H1 (cell line): ENCODE data around the gene CUX1. TPM values are rescaled to one million over a fixed set of nuclear protein-coding genes. Genes with fewer than 3 reads are reported as not detected.

Experiments
- CTCF ChIA-PET: fragments of 300-600 bp; sonication (Branson Sonifier 250); formaldehyde crosslinking; loops from one replicate; lab custom pipeline; 2021; ENCODE audit not compliant: partially characterized antibody; lab: Charles Lee
- POLR2A ChIA-PET: fragments of 300-600 bp; sonication (Branson Sonifier 250); formaldehyde crosslinking; loops from one replicate; lab custom pipeline; 2021; ENCODE audit warnings: inconsistent platforms; ENCODE audit not compliant: partially characterized antibody; lab: Charles Lee
- DNase-seq, 2 experiments: peaks; one replicate each; pipeline versions ENCODE4 v3.0.0 to v3.0.0-alpha.2; 2010 to 2022; ENCODE audit warnings: low spot score in 2 of 2, low read depth in 1 of 2, mixed read lengths in 1 of 2
- FAIRE-seq: peaks from 2 replicates; lab custom pipeline; 2011; peaks lifted over from hg19 to GRCh38; lab: Jason Lieb, UNC
- H2AFZ ChIP-seq: 2 replicates; pipeline ENCODE4 v1.8.1; 2012; ENCODE audit warnings: low read length, inconsistent platforms
- H2AK5ac ChIP-seq: 2 replicates; pipeline ENCODE4 v1.6.1; 2013; ENCODE audit warnings: low read depth, low read length
- H2BK120ac ChIP-seq: replicated peaks from 2 replicates; pipeline ENCODE3; 2013; ENCODE audit warnings: low read depth, low read length, inconsistent platforms
- H2BK12ac ChIP-seq: 2 replicates; pipeline ENCODE4 v1.6.1; 2013; ENCODE audit warnings: low read depth, low read length
- H2BK15ac ChIP-seq: 2 replicates; pipeline ENCODE4 v1.6.1; 2013; ENCODE audit warnings: low read length
- H2BK20ac ChIP-seq: 2 replicates; pipeline ENCODE4 v1.6.1; 2013; ENCODE audit warnings: low read length
- H2BK5ac ChIP-seq: 2 replicates; pipeline ENCODE4 v1.6.1; 2013; ENCODE audit warnings: low read depth, low read length
- H3K14ac ChIP-seq: 2 replicates; pipeline ENCODE4 v1.6.1; 2013; ENCODE audit warnings: inconsistent platforms; ENCODE audit not compliant: insufficient read length
- H3K18ac ChIP-seq: 2 replicates; pipeline ENCODE4 v1.6.1; 2013; ENCODE audit warnings: low read length; ENCODE audit errors: extremely low read depth
- H3K23ac ChIP-seq: 2 replicates; pipeline ENCODE4 v1.6.1; 2013; ENCODE audit warnings: inconsistent platforms; ENCODE audit not compliant: insufficient read length
- H3K23me2 ChIP-seq: 2 replicates; pipeline ENCODE4 v1.6.1; 2013; ENCODE audit warnings: low read depth, low read length
- H3K27ac ChIP-seq: 2 replicates; pipeline ENCODE4 v1.6.1; 2011; ENCODE audit warnings: low read depth, low read length, inconsistent platforms
- H3K27me3 ChIP-seq, 4 experiments: replicated peaks in 1 of 4; 1 replicate in 1 of 4; 2 replicates in 3 of 4; pipeline versions ENCODE4 v1.6.1 to v1.8.1; 2011 to 2013; ENCODE audit warnings: low read length in 3 of 4, mild to moderate bottlenecking in 3 of 4, inconsistent platforms in 2 of 4, mixed read lengths in 2 of 4, moderate library complexity in 1 of 4; ENCODE audit not compliant: control insufficient read depth in 3 of 4, insufficient read depth in 3 of 4; ENCODE audit errors: extremely low read depth in 1 of 4
- H3K36me3 ChIP-seq, 4 experiments: 2 replicates each; pipeline versions ENCODE4 v1.6.1 to v1.8.1; 2011 to 2013; ENCODE audit warnings: mild to moderate bottlenecking in 4 of 4, low read length in 3 of 4, moderate library complexity in 2 of 4, control low read depth in 1 of 4, inconsistent platforms in 1 of 4; ENCODE audit not compliant: insufficient read depth in 4 of 4, control insufficient read depth in 2 of 4
- H3K4ac ChIP-seq: replicated peaks from 2 replicates; pipeline ENCODE3; 2013; ENCODE audit warnings: low read length, low read depth, mixed read lengths, inconsistent platforms; ENCODE audit not compliant: insufficient read length
- H3K4me1 ChIP-seq, 4 experiments: replicated peaks in 1 of 4; 1 replicate in 1 of 4; 2 replicates in 3 of 4; pipeline versions ENCODE4 v1.6.1 to v1.8.1; 2011 to 2013; ENCODE audit warnings: low read length in 3 of 4, inconsistent platforms in 2 of 4, mixed read lengths in 1 of 4; ENCODE audit not compliant: insufficient read depth in 4 of 4, control insufficient read depth in 3 of 4
- H3K4me2 ChIP-seq, 2 experiments: 2 replicates each; pipeline versions ENCODE4 v1.6.1 to v1.8.1; 2011 to 2013; ENCODE audit warnings: low read depth in 2 of 2, low read length in 2 of 2, control low read depth in 1 of 2, inconsistent platforms in 1 of 2, mild to moderate bottlenecking in 1 of 2; ENCODE audit not compliant: insufficient read depth in 1 of 2
- H3K4me3 ChIP-seq, 4 experiments: fragments of 200-600, 300-600 bp in 1 of 4; sonication (generic), shearing (Covaris generic), sonication (Bioruptor Twin) in 1 of 4; 2 replicates each; pipeline versions ENCODE4 v1.5.1 to v1.8.1; 2011 to 2016; ENCODE audit warnings: low read length in 4 of 4, low read depth in 3 of 4, control low read depth in 2 of 4, inconsistent platforms in 2 of 4, mild to moderate bottlenecking in 2 of 4, mixed read lengths in 1 of 4, moderate library complexity in 1 of 4; ENCODE audit not compliant: insufficient read depth in 2 of 4; ENCODE audit errors: extremely low read depth in 1 of 4
- H3K56ac ChIP-seq: replicated peaks from 2 replicates; pipeline ENCODE3; 2013; ENCODE audit warnings: low read depth, mild to moderate bottlenecking, mixed read lengths, low read length, inconsistent platforms; ENCODE audit not compliant: insufficient read length
- H3K79me1 ChIP-seq: 2 replicates; pipeline ENCODE4 v1.6.1; 2013; ENCODE audit warnings: low read depth, low read length, control low read depth
- H3K79me2 ChIP-seq, 2 experiments: 2 replicates each; pipeline versions ENCODE4 v1.6.1 to v1.8.1; 2012 to 2013; ENCODE audit warnings: low read length in 2 of 2, mild to moderate bottlenecking in 2 of 2, inconsistent platforms in 1 of 2; ENCODE audit not compliant: insufficient read depth in 2 of 2, control insufficient read depth in 1 of 2
- H3K9ac ChIP-seq, 4 experiments: replicated peaks in 1 of 4; 1 replicate in 1 of 4; 2 replicates in 3 of 4; pipeline versions ENCODE4 v1.6.1 to v1.8.1; 2011 to 2013; ENCODE audit warnings: low read depth in 3 of 4, low read length in 3 of 4, control low read depth in 2 of 4, mild to moderate bottlenecking in 2 of 4, moderate library complexity in 2 of 4, inconsistent platforms in 1 of 4; ENCODE audit errors: extremely low read depth in 1 of 4
- H3K9me3 ChIP-seq, 2 experiments: 2 replicates each; pipeline versions ENCODE4 v1.6.1 to v1.8.1; 2012 to 2013; ENCODE audit warnings: mild to moderate bottlenecking in 2 of 2, moderate library complexity in 2 of 2, control low read depth in 1 of 2, inconsistent platforms in 1 of 2, low read depth in 1 of 2, low read length in 1 of 2, mixed read lengths in 1 of 2; ENCODE audit not compliant: insufficient read depth in 2 of 2
- H4K20me1 ChIP-seq, 2 experiments: replicated peaks in 1 of 2; 2 replicates each; pipeline versions ENCODE3 to v1.8.1; 2011 to 2013; ENCODE audit warnings: inconsistent platforms in 2 of 2, low read length in 2 of 2, mild to moderate bottlenecking in 1 of 2; ENCODE audit not compliant: insufficient read depth in 2 of 2, control insufficient read depth in 1 of 2
- H4K5ac ChIP-seq: 2 replicates; pipeline ENCODE4 v1.6.1; 2013; ENCODE audit warnings: low read length, low read depth, mixed read lengths, inconsistent platforms; ENCODE audit not compliant: insufficient read length
- H4K8ac ChIP-seq: 2 replicates; pipeline ENCODE4 v1.8.0; 2013; ENCODE audit warnings: mild to moderate bottlenecking, moderate library complexity, low read length, inconsistent platforms; ENCODE audit not compliant: insufficient read depth; ENCODE audit errors: extremely low read depth
- H4K91ac ChIP-seq: replicated peaks from 2 replicates; pipeline ENCODE3; 2013; ENCODE audit warnings: low read length, mixed read lengths, inconsistent platforms; ENCODE audit not compliant: insufficient read length
- CREB1 ChIP-seq: IDR thresholded peaks from 2 replicates; pipeline ENCODE4 v1.6.1; 2012; ENCODE audit warnings: inconsistent platforms
- EP300 ChIP-seq, 2 experiments: IDR thresholded peaks; 1 replicate in 1 of 2; 2 replicates in 1 of 2; pipeline ENCODE4 v1.6.1; 2011 to 2012; ENCODE audit warnings: low read depth in 2 of 2, low read length in 2 of 2, mild to moderate bottlenecking in 2 of 2, borderline replicate concordance in 1 of 2, inconsistent platforms in 1 of 2, moderate library complexity in 1 of 2
- GABPA ChIP-seq: IDR thresholded peaks from 2 replicates; pipeline ENCODE4 v1.6.1; 2011; ENCODE audit warnings: mild to moderate bottlenecking, low read length, moderate library complexity, borderline replicate concordance; ENCODE audit not compliant: insufficient read depth
- MAFK ChIP-seq: IDR thresholded peaks from 2 replicates; pipeline ENCODE4 v1.6.1; 2012; ENCODE audit warnings: low read depth, mild to moderate bottlenecking, improper control_type of control experiment, low read length
- PHF8 ChIP-seq: fragments of 200-600 bp; sonication (generic); conservative IDR thresholded peaks from 2 replicates; pipeline ENCODE4 v1.7.1; 2012; ENCODE audit warnings: low read depth, mild to moderate bottlenecking, inconsistent platforms, low read length, moderate library complexity
- POU5F1 ChIP-seq: IDR thresholded peaks from 2 replicates; pipeline ENCODE4 v1.6.1; 2011; ENCODE audit warnings: low read depth, mild to moderate bottlenecking, low read length, moderate library complexity
- SIRT6 ChIP-seq: IDR thresholded peaks from one replicate; pipeline ENCODE4 v1.7.1; 2012; ENCODE audit warnings: low read length, inconsistent platforms
- SP2 ChIP-seq: IDR thresholded peaks from 2 replicates; pipeline ENCODE4 v1.6.1; 2012; ENCODE audit warnings: mild to moderate bottlenecking, low read length, inconsistent platforms
- SRF ChIP-seq: IDR thresholded peaks from 2 replicates; pipeline ENCODE4 v1.6.1; 2011; ENCODE audit warnings: mild to moderate bottlenecking, low read depth, low read length, moderate library complexity
- WGBS, 2 experiments: shearing (Covaris generic) in 1 of 2; methylation state at CpG; one replicate each; pipeline versions ENCODE4 v1.1.6 to v1.1.7; 2013 to 2015; ENCODE audit warnings: low lambda C conversion rate in 2 of 2, mixed read lengths in 2 of 2, inconsistent platforms in 1 of 2, low coverage in 1 of 2, missing lambda C conversion rate in 1 of 2; ENCODE audit not compliant: insufficient replicate concordance in 2 of 2, insufficient coverage in 1 of 2, insufficient read length in 1 of 2; ENCODE audit errors: extremely low coverage in 1 of 2, missing lambda C conversion rate in 1 of 2; 5-methylcytosine and 5-hydroxymethylcytosine counted together
- polyA plus RNA-seq, 7 experiments: library from polyadenylated mRNA; depleted of rRNA in 3 of 7; stranded (reverse) in 5 of 7; unstranded in 2 of 7; fragments of >200 nt in 5 of 7; fragments of 200-250 nt in 2 of 7; gene quantifications; 1 replicate in 5 of 7; 2 replicates in 1 of 7; 4 replicates in 1 of 7; pipeline versions ENCODE4 v1.2.1 to v1.2.3, GENCODE V29; 2011 to 2013; ENCODE audit warnings: missing spikeins in 2 of 7, mixed read lengths in 2 of 7
- total RNA-seq: library from RNA; stranded (reverse); fragmentation: NEBNext Ultra II Directional; extraction: Animal tissue kit (Norgen Biotek cat#: 25700); gene quantifications from 2 replicates; pipeline ENCODE4 v1.2.1, GENCODE V29; 2021

Gene CUX1
- total and polyA plus RNA-seq, 2 of the 8 experiments (the other 6 are each of a cell fraction or from before 2014, with no cell fraction given) = 21.6 to 65.9 TPM

DNA sequence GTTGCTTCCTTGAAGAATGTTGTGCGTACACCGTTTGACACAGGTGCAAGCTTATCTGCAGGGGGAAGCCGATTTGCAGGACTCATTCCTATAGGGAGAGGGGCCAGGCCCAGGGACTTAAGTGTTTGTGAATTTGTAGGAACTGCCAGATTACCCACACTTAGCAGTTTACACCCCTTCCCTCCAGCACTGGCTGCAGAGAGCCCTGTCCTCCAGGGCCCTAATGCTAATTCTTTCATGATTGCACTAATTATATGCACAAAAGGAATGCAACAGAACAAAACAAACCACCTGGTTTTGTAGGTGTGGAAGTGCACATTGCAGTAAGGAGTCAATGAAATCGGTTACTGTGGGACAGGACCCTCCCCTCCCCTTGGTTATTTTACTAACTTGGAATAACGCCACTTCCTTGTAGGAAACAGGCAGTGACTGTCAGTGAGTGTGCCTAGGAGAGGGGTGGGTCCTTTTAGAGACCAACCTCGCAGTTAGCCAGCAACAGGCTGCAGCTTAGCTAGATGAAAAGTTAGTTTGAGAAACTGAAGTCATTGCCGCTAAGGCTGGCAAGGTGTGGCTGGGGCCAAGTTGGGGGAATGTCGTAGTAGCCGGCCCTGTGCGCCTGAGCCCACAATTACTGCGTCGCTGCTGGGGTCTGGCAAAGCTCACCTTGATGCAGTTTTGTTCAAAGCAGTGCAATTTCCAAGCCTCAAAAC is 60.6 kb downstream of the CUX1 start:
- H3K9me3 ChIP-seq = no peaks in the 10 kb centered on the region
- H2BK20ac ChIP-seq = no peak overlapping the region
- peaks cover 12 to 99% of the 10 kb centered on the region in 2 experiments for H3K79me2 ChIP-seq
- peaks cover 12 to 26% of the 10 kb centered on the region in 2 experiments for H4K20me1 ChIP-seq
- H2BK120ac ChIP-seq = no peak overlapping the region
- H3K18ac ChIP-seq = peak overlapping the region; percentile 9; the same call in 1 of the 2 replicates
- no peak overlapping the region for H2AFZ ChIP-seq
- no peak overlapping the region for H3K9ac ChIP-seq
- H3K23me2 ChIP-seq = no peaks in the 10 kb centered on the region
- no peak overlapping the region for H3K56ac ChIP-seq
- H3K4me3 ChIP-seq = no peak overlapping the region
- TF ChIP-seq MAFK (no peak), SIRT6 (no peak), CREB1 (no peak), SRF (no peak), GABPA (no peak), EP300 (IDR thresholded peaks at IDR 0.05; ENCODE audit: borderline replicate concordance in 1 of 2, low read depth in 2 of 2, low read length in 2 of 2) (no peak), PHF8 (no peak), POU5F1 (no peak), SP2 (no peak)
- ChIA-PET CTCF (interaction anchor here (0.7 to 1.0 kb wide), 3 partner anchors 8 to 74 kb away, joined by 3 to 4 read pairs (median 3); no protein-coding TSS in a partner anchor), POLR2A (interaction anchor here (0.7 to 1.1 kb wide), 3 partner anchors 19 to 53 kb away, joined by 3 read pairs; no protein-coding TSS in a partner anchor)
- FAIRE-seq (no peak), DNase-seq (no peak)
- peak overlapping the region; percentile 4; the same call in 1 of the 2 replicates for H4K8ac ChIP-seq
- H2BK15ac ChIP-seq = no peak overlapping the region
- no peak overlapping the region for H4K91ac ChIP-seq
- peak overlapping the region in 1 of 2 experiments; percentile 17; a peak in 1 of 4 replicates for H3K4me2 ChIP-seq
- H3K27ac ChIP-seq = no peak overlapping the region
- no peak overlapping the region for H3K23ac ChIP-seq
- H3K14ac ChIP-seq = no peak overlapping the region
- peaks cover 10 to 28% (median 18%) of the 10 kb centered on the region in 4 experiments for H3K4me1 ChIP-seq
- H3K36me3 ChIP-seq = no peaks in the 10 kb centered on the region
- H3K27me3 ChIP-seq = no peaks in the 10 kb centered on the region
- peak overlapping the region; percentile 40; the same call in 1 of the 2 replicates for H2BK5ac ChIP-seq
- WGBS, 2 experiments = 90% methylated on average over 12 of the region's 12 CpGs; no CpG with 5 or more reads in 1 of the 2 experiments
- H3K79me1 ChIP-seq = peaks cover 19% of the 10 kb centered on the region
- H2BK12ac ChIP-seq = peak overlapping the region; percentile 60; the same call in 1 of the 2 replicates
- H4K5ac ChIP-seq = no peak overlapping the region
- H2AK5ac ChIP-seq = no peak overlapping the region
- no peak overlapping the region for H3K4ac ChIP-seq
